GM23248 (cell line): ENCODE data around the gene SUSD4.

Experiments
- EZH2 ChIP-seq: fragments of 200-600 bp; sonication (generic); IDR thresholded peaks from 2 replicates; pipeline ENCODE4 v1.6.1; 2018; ENCODE audit warnings: antibody characterized with exemption, mild to moderate bottlenecking; ENCODE audit not compliant: insufficient read depth, poor library complexity, severe bottlenecking
- EZH2phosphoT487 ChIP-seq: fragments of 200-600 bp; sonication (generic); IDR thresholded peaks from 2 replicates; pipeline ENCODE4 v1.6.1; 2018; ENCODE audit warnings: antibody characterized with exemption, moderate library complexity, mild to moderate bottlenecking, low read depth; ENCODE audit not compliant: insufficient read depth

DNA sequence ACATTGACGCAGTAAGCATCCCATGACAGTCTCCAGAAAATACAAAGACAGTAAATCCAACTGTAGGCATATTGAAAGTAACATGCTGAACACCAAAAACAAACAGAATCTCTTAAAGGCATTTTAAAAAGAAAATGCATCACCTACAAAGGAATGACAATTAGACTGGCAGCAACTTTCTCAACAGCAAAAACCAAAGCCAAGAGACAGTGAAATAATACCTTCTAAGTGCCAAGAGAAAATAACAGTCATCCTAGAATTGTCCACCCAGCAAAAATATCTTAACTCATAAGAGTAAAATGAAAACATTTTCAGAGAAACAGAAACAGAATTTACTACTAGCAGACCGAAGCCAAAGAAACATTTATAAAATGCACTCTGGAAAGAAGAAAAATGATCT, 49.2 kb upstream of the SUSD4 start:
- TF ChIP-seq EZH2 = no peak
- no peak for TF ChIP-seq EZH2phosphoT487
